Hematopoietic multipotent progenitor cell treated with erythropoietin and hydrocortisone succinate and interleukin-3 and kit ligand, for 15 days (in vitro differentiated cells): ENCODE results near the gene DDR1.
"Not testable (repeated sequence)": the region's sequence is repeated elsewhere in the genome, so short reads cannot be mapped to it uniquely, and the experiment has no call there.

Experiments
- DNase-seq: peaks from one replicate; pipeline ENCODE4 v3.0.0-alpha.2; 2015; ENCODE audit warnings: low spot score

DDR1 gene

GRCh38 chr6:30894381-30894780 lies 10.1 kb downstream of the DDR1 start:
- no peak for DNase-seq

- no peak for DNase-seq
Measured at GRCh38 chr6:30894935-30895334, 10.6 kb downstream of the DDR1 start.

GRCh38 chr6:30895343-30895742 lies 11.0 kb downstream of the DDR1 start:
- no peak for DNase-seq

- no peak for DNase-seq
Measured at GRCh38 chr6:30896541-30896940, 12.2 kb downstream of the DDR1 start.

- no peak for DNase-seq
Measured at GRCh38 chr6:30897882-30898281, 13.6 kb downstream of the DDR1 start.

- no peak for DNase-seq
Measured at GRCh38 chr6:30898750-30899360, 14.5 kb downstream of the DDR1 start.

- DNase-seq, result no peak
Measured at GRCh38 chr6:30900863-30901417, 16.6 kb downstream of the DDR1 start.

GRCh38 chr6:30901436-30901835 lies 17.1 kb downstream of the DDR1 start:
- DNase-seq, result no peak

GRCh38 chr6:30902196-30902595 lies 17.9 kb downstream of the DDR1 start:
- DNase-seq, result not testable (repeated sequence)

- no peak for DNase-seq
Measured at GRCh38 chr6:30902709-30903108, 18.4 kb downstream of the DDR1 start.

- DNase-seq, result no peak
Measured at GRCh38 chr6:30903236-30903635, 18.9 kb downstream of the DDR1 start.

- not testable (repeated sequence) for DNase-seq
Measured at GRCh38 chr6:30907290-30907757, 23.0 kb downstream of the DDR1 start.

- peak; percentile 96 for DNase-seq
Measured at GRCh38 chr6:30907758-30908591, 23.7 kb downstream of the DDR1 start, which contains the start of gene GTF2H4. TSS of gene GTF2H4 (plus strand) at chr6:30908207.

- no peak for DNase-seq
Measured at GRCh38 chr6:30908700-30909099, 24.4 kb downstream of the DDR1 start.

GRCh38 chr6:30910473-30910872 lies 26.2 kb downstream of the DDR1 start:
- not testable (repeated sequence) for DNase-seq

- DNase-seq, result no peak
Measured at GRCh38 chr6:30912746-30913520, 28.6 kb downstream of the DDR1 start.

GRCh38 chr6:30913721-30914075 lies 29.4 kb downstream of the DDR1 start:
- no peak for DNase-seq

- peak; percentile 89 for DNase-seq
Measured at GRCh38 chr6:30914076-30914853, 29.9 kb downstream of the DDR1 start, which contains the start of gene VARS2. TSS of gene VARS2 (plus strand) at chr6:30914238. CDS start at chr6:30914837, 599 bp downstream.

- DNase-seq, result no peak
Measured at GRCh38 chr6:30914854-30915590, 30.7 kb downstream of the DDR1 start.

- peak; percentile 37 for DNase-seq
Measured at GRCh38 chr6:30915591-30915946, 31.2 kb downstream of the DDR1 start.

GRCh38 chr6:30917041-30917440 lies 32.7 kb downstream of the DDR1 start:
- DNase-seq, result no peak
